ENCODE measurements around the gene KCNAB3.

The KCNAB3 gene

GRCh38 chr17:7897090-7897489 is 32.6 kb downstream of the KCNAB3 start:
- DNase-seq = no peak

GRCh38 chr17:7894866-7895265 is 34.8 kb downstream of the KCNAB3 start:
- DNase-seq = no peak

- DNase-seq = no peak
These were observed 35.4 kb downstream of the KCNAB3 start for GRCh38 chr17:7894226-7894625.

GRCh38 chr17:7893187-7893880 is 36.3 kb downstream of the KCNAB3 start:
- no peak for DNase-seq

DNA sequence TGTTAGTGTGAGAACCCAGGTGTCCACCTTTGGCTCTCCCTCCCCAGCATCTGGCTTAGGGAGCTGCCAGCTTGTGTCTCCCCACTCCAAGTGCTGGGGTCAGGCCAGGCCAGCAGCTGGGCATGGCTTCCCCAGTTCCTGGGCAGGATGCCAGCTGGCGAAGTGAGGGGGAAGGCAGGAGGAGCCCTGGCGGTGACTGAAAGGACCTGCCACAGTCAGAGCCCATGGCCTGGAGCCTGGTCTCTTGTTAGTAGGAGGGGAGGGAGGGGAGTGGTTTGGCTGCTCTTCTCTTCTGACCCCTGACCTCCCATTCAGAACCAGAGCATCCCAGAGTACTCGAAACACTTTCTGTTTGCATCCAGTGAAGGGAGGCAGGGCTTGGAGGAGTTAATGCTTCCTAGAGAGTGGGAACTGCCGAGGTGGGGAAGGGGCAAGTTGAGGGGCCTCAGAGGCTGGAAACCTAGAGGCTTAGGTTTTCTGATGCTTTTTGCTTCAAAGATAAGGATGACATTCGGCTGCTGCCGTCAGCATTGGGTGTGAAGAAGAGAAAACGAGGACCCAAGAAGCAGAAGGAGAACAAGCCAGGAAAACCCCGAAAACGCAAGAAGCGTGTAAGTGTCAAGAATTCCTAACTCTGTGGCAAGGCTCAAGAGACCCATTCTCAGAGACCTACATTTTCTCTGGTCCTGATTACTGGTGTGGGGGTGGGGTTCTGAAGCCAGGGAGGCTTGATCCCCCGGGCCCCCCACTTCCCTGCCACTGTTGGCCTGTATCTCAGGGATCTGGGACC is 40.3 kb downstream of the KCNAB3 start:
- peak in 1 of 2 experiments; percentile 16 for DNase-seq

DNA sequence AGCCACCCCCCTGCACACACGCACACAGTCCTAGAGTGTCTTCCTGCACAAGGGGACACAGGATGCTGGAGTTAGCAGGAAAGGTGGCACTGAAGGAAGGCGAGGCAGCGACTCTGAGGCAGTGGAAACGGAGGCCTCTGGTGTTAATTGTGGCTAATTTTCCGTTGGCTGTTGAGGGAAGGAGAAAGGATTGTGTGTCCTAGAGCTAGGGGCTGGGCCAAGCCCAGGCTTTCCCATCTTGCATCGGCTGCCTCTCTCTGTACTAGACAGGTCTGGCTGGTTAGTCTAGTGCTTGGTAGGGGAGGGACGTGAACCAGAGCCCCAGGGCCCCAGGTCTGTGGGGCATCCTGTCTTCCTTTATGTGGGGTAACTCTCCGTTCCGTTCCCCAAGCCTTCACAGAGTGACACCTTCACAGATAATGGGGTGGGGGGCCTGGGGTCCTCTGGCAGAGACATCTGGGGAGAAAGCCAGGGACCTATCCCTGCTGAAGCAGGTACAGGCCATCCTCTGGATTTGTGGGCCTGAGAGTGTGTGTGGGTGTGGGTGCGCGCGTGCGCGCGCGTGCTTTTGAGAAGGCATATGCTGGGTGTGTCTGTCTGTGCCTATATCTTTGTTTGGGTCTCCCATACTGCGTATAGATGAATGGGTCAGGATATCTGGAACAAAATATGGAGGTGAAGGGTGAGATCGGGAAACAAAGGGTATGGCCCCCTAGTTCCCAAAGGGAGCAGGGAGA is 41.3 kb downstream of the KCNAB3 start, which contains the start of gene CHD3:
TSS of gene CHD3 (plus strand) at position 606 of the 737 bp plus-strand sequence. CDS start 212 bp downstream, outside the sequence.
- peak; percentile 59 to 61 for DNase-seq

GRCh38 chr17:7887482-7888183 is 42.0 kb downstream of the KCNAB3 start:
- peak; percentile 78 to 94 for DNase-seq

GRCh38 chr17:7887038-7887481 is 42.6 kb downstream of the KCNAB3 start:
- DNase-seq = no peak

DNA sequence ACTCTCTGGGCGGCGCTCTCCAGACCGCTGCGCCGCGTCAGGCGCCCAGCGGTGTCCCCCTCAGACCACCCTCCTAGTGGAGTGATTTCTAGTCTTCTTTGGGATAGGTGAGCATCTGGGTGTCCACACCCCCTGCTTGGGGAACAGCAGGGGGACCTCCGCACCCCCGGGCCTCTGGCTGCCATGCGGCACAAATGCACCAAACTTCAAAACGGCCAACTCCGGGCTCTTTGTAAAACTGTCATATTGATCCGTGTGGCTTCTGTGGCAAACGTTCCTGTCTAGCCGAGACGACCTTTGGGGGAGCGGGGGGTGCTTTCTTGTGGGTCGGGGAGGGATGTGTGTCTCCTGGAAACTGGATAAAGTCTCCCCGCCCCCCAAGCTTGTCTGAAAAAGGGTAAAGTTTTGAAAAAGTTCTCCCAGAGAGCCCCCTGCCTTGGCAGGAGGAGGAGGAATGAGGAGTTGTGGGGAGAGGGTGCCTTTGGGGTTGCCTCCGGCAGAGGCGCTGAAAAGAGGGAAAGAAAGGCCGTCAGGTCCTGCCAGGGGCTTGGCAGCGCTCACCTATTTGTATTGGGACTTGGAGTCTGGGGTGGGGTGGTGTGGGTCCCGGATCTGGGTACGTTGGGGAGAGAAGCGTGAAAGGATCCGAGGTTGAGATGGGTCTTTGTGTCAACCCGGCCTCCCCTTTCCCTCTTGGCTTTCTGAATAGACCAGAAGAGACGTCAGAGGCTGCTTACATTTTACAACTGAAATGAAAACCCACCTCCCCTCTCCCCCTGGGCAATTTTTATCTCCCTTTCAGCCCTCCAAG is 43.2 kb downstream of the KCNAB3 start:
- DNase-seq = peak; percentile 37 to 45

- DNase-seq = peak; percentile 26 to 53
These were observed 44.1 kb downstream of the KCNAB3 start for GRCh38 chr17:7885367-7886226.

DNA sequence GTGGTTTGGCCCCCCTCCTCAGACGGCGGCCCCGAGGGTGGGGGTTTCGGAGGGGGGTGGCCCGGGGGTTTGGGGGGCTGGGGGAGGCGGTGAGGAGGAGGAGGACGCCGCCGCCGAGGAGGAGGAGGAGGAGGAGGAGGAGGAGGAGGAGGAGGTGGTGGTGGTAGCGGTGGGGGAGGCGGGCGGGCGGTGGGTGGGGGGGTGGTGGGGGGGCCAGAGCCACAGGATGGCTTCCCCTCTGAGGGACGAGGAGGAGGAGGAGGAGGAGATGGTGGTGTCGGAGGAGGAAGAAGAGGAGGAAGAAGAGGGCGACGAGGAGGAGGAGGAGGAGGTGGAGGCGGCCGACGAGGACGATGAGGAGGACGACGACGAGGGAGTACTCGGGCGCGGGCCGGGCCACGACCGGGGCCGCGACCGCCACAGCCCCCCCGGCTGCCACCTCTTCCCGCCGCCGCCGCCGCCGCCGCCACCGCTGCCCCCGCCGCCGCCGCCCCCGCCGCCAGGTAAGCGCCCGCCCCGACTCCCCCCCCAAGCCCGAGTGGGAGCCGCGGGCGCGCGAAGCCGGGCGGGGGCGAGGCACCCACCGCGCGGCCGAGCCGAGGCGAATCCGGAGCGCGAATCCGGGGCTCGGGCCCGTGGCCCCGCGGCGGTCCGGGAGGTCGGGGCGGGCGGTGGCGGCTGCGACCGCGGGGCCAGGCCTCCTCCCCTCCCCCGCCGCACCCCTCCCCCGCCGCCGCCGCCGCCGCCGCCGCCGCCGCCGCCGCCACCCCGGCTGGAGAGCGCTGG is 44.9 kb downstream of the KCNAB3 start:
- DNase-seq = peak; percentile 49 to 66

GRCh38 chr17:7883781-7884386 is 45.8 kb downstream of the KCNAB3 start:
- DNase-seq = peak; percentile 14 to 41

GRCh38 chr17:7882629-7883028 is 47.0 kb downstream of the KCNAB3 start:
- DNase-seq = no peak

DNA sequence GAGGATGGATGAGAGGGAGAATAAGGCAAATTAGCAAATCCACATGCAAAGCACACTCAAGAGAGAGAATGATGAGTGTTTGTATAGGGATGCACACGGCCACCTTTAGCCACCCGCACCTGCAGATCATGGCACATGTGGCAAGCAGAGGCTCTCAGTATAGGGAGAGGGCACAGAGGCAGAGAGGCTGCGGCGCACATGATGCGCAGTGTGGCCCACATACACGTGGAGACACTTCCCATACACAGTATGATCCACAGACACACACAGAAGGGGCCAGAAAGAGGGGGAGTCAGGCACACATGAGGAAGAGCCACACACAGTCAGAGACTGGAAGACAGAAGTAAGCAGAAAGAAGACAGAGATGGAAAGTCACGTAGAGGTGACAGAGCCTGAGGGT is 47.6 kb downstream of the KCNAB3 start:
- DNase-seq = no peak

- DNase-seq = no peak
These were observed 48.2 kb downstream of the KCNAB3 start for GRCh38 chr17:7881276-7882054.

DNA sequence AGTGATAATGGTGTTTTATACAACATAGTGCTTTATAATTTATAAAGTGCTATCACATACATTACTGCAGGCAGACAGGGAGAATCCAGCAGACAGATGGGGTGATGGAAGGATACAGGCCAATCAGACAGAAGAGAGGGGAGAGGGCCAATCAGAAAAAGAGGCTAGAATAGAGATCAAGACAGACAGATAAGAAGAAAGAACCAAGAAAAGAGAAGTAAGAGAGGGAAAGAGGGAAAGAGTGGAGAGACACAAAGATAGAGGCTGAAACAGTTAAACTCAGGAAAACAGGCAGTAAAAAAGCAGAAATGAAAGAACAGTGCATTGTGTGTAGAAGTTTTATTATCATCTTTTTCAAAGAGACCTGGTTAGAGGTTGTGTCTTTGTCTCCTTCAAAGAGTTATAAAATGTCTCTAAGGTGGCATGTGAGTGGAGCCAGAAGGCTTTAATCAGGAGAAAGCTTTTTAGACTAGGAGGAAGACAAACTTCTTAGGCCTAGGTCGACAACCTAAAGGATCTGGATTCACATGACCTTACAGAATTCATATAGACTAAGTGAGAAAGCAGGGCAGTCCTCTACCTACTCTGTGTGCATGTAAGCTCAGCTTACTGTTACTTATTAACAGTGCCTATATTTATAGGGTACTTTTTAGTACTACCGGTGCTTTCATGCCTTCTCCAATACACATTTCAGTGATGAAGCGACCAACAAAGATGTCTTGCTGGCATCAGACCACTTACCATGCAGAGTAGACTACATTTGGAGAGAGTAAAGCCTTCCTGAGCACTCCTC is 49.4 kb downstream of the KCNAB3 start:
- no peak for DNase-seq

DNA sequence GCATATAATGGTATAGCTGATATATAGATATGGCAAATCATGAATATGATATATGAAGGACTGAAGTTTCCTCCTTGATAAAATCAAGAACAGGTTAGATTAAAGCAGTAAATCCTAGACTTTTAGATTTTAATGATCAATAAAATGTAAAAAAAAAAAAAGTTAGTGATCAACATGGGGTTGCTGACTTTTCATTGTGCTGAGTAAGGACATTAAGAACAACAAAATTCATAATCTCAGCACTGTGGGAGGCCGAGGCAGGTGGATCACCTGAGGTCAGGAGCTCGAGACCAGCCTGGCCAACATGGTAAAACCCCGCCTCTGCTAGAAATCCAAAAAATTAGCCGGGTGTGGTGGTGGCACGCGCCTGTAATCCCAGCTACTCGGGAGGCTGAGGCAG is 51.4 kb downstream of the KCNAB3 start:
- no peak for DNase-seq

Measured in stimulated activated CD4-positive, alpha-beta T cell treated with anti-CD3 and anti-CD28 coated beads, Interleukin-4, amount 100 ng/mL, for 4 hours (primary cell).